HK-2 (cell line): ENCODE measurements around the gene TAF1.
"Not testable (repeated sequence)": the region's sequence is repeated elsewhere in the genome, so short reads cannot be mapped to it uniquely, and the experiment has no call there.

Source experiments
- DNase-seq: peaks from one replicate; pipeline ENCODE4 v3.0.0-alpha.2; 2018; ENCODE audit not compliant: unreplicated experiment

TAF1 gene

GRCh38 chrX:71439420-71439819 lies 73.3 kb downstream of the TAF1 start:
- no peak for DNase-seq

GRCh38 chrX:71439896-71440295 lies 73.7 kb downstream of the TAF1 start:
- no peak for DNase-seq

DNA sequence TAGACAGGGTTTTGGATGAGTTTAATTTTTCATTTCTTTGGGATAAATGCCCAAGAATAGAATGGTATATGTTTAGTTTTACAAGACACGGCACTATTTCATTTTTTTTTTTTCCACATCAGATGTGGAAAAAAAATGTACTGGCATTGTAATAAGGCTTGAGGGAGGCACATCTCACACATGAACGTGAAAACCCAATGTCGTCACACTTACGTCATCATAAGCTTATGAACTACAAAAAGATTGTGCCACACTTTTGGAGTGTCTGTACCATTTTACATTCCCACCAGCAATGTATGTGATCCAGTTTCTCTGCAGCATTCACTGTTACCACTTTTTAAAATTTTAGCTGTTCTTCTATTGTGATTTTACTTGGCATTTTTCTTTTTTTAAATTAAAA lies 74.2 kb downstream of the TAF1 start:
- DNase-seq, result no peak

- DNase-seq, result not testable (repeated sequence)
Observed at GRCh38 chrX:71441809-71442208, 75.7 kb downstream of the TAF1 start.

- DNase-seq, result no peak
Observed at GRCh38 chrX:71450433-71451106, 84.4 kb downstream of the TAF1 start.

DNA sequence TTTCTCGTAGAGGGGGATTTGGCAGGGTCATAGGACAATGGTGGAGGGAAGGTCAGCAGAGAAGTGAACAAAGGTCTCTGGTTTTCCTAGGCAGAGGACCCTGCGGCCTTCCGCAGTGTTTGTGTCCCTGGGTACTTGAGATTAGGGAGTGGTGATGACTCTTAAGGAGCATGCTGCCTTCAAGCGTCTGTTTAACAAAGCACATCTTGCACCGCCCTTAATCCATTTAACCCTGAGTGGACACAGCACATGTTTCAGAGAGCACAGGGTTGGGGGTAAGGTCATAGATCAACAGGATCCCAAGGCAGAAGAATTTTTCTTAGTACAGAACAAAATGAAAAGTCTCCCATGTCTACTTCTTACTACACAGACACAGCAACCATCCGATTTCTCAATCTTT lies 85.4 kb downstream of the TAF1 start:
- not testable (repeated sequence) for DNase-seq

DNA sequence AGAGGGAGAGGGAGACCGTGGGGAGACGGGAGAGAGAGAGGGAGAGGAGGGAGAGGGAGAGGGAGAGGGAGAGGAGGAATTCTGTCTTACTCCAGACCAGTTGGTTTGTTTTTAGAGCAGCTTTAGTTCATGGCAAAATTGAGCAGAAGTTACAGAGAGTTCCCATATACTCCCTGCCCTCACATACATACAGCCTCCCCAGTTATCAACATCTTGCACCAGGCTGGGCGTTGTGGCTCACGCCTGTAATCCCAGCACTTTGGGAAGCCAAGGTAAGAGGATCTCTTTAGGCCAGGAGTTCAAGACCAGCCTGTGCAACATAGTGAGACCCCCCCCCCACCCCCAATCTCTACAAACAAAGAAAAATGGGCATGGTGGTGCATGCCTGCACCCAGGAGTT lies 86.9 kb downstream of the TAF1 start:
- no peak for DNase-seq

GRCh38 chrX:71454222-71454621 lies 88.1 kb downstream of the TAF1 start:
- DNase-seq, result no peak

DNA sequence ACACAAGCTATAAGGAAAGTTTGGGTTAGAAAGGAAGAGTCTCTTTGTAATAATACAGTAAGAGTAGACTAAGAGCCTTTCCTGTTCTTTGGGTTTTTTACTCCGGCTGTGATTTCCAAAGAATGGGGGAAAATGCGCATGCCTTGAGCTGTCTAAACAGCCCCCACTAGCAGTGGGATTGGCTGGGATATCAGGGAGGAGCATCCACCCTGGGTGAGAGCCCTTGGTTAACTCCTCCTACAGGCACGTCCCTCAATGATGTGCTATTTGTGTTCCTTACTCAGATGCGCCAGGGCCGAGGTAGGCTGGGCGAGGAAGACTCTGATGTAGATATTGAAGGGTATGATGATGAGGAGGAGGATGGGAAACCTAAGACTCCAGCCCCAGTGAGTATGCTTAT lies 92.7 kb downstream of the TAF1 start:
- DNase-seq, result no peak

GRCh38 chrX:71464968-71465367 lies 98.8 kb downstream of the TAF1 start:
- no peak for DNase-seq

GRCh38 chrX:71466979-71467523 lies 100.9 kb downstream of the TAF1 start:
- DNase-seq, result no peak

DNA sequence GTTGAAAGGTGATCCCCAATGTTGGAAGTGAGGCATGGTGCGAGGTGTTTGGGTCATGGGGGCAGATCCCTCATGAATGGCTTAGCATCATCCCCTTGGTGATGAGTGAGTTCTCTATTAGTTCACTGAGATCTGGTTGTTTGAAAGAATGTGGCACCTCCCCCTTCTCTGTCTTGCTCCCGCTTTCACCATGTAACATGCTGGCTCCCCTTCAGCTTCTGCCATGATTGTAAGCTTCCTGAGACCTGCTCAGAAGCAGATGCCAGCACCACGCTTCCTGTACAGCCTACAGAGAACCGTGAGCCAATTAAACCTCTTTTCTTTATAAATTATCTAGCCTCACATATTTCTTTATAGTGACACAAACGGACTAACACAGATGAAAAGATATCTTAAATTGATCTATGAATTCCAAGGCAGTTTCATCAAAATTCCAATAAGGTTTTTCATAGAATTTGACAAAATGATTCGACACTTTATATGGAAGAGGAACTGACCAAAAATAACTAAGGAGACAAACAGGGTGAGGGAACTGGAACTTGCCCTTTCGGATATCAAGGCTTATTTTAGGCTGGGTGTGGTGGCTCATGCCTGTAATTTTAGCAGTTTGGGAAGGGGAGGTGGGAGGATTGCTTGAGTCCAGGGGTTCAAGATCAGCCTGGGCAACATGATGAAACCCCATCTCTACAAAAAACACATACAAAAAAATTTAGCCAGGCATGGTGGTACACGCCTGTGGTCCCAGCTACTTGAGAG lies 109.8 kb downstream of the TAF1 start:
- no peak for DNase-seq

- DNase-seq, result no peak
Observed at GRCh38 chrX:71482228-71482958, 116.2 kb downstream of the TAF1 start.

- DNase-seq, result no peak
Observed at GRCh38 chrX:71487814-71488213, 121.7 kb downstream of the TAF1 start.

GRCh38 chrX:71489540-71489939 lies 123.4 kb downstream of the TAF1 start:
- no peak for DNase-seq

GRCh38 chrX:71492231-71493065 lies 126.3 kb downstream of the TAF1 start:
- no peak for DNase-seq

DNA sequence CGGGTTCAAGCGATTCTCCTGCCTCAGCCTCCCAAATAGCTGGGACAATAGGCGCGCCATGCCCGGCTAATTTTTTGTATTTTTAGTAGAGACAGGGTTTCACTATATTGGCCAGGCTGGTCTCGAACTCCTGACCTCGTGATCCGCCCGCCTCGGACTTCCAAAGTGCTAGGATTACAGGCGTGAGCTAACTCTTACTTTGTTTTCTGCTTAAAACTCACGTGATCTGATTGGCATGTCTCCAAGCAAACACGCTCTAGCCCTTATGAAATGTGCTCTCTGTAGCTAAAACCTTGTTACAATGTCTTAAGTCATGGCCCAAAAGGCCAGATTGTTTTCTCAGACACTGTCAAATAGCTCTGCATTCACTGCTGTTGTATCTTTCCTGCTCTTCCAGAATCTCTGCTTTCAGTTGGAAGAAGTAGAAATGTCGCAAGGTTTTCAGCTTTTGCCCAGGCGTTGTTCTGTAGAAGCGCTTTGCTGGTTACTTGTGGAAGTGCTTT lies 127.0 kb downstream of the TAF1 start:
- DNase-seq, result no peak

GRCh38 chrX:71495979-71496378 lies 129.8 kb downstream of the TAF1 start:
- DNase-seq, result not testable (repeated sequence)

DNA sequence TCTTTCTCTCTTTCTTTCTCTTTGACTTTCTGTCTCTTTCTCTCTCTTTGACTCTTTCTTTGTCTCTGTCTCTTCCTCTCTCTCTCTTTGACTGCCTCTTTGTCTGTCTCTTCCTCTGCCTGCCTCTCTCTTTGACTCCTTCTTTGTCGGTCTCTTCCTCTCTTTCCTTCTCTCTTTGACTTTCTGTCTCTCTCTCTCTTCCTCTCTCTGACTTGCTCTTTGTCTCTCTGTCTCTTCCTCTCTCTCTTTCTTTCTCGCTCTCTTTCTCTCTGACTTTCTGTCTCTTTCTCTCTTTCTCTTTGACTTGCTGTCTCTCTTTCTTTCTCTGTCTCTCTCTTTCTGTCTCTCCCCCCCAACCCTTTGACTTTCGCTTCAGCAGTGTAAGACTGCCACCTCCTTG lies 130.3 kb downstream of the TAF1 start:
- DNase-seq, result no peak

DNA sequence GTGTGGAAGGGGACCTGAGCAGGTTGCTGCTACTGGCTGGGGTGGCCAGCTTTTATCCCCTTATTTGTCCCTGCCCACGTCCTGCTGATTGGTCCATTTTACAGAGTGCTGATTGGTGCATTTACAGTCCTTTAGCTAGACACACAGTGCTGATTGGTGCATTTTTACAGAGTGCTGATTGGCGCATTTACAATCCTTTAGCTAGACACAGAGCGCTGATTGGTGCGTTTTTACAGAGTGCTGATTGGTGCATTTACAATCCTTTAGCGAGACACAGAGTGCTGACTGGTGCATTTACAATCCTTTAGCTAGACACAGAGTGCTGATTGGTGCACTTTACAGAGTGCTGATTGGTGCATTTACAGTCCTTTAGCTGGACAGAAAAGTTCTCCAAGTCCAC lies 135.9 kb downstream of the TAF1 start:
- not testable (repeated sequence) for DNase-seq

- no peak for DNase-seq
Observed at GRCh38 chrX:71504346-71504745, 138.2 kb downstream of the TAF1 start.
